ENCODE data around the gene UST.
"Not testable (repeated sequence)": the region's sequence is repeated elsewhere in the genome, so short reads cannot be mapped to it uniquely, and the experiment has no call there.

The UST gene

DNA sequence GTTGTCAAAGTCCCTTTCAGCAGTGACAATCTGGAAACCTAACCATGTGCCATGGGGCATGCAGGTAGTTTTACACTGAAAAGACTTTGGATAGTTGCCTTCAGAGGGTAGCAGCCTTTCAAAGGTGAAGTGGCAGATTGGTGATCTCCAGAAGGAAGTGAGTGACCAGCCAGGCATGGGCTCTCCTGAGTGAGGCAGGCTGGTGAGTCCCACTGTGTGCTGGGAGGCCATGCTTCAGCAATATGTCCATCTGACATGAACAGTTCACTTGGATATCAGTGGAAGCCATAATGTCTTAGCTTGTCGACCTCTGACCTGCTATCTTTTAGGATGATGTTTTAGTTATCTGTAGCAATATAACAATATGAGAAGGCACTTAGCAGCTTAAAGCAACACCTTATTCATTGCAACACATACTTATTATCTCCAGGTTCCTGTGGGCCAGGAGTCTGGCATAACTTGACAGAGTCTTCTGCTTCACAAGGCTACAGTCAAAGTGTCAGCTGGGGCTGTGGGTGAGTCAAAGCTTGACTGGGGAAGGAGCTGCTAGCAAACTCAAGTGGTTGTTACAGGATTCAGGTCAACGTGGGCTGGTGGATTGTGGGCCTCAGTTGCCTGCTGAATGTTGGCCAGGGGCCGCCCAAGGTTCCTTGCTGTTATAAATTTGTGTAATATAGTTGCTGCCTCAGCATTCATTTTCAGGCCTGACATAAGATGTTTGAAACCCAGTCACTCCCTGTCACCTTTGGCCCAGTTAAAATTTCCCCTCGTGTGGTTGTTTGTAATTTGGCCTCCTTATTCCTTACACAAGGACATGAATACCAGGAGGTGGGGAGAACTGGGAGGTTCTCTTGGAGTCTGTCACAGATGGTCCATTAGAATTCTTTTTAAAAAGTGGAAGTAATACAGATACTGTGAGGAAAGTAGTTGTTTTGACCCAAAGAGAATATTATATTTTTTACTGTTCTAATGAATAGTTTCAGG lies 100.2 kb downstream of the UST start:
- Histone ChIP-seq H3K9me3 (ENCODE audit: insufficient read depth, low read length) (no peaks in the 10 kb centered on the region), H2AFZ (ENCODE audit: low read depth, low read length, severe bottlenecking) (no peak overlapping the region), H3K36me3 (ENCODE audit: low read length) (no peaks in the 10 kb centered on the region), H4K20me1 (ENCODE audit: low read depth, low read length) (no peaks in the 10 kb centered on the region), H3K4me3 (ENCODE audit: insufficient read depth, low read length, poor library complexity, severe bottlenecking) (no peak overlapping the region), H3K4me2 (ENCODE audit: low read depth, low read length, poor library complexity, severe bottlenecking) (no peak overlapping the region), H3K27me3 (ENCODE audit: low read length) (no peaks in the 10 kb centered on the region), H3K79me2 (ENCODE audit: insufficient read depth, low read length) (no peaks in the 10 kb centered on the region), H3K9ac (ENCODE audit: low read length) (no peak overlapping the region), H3K9me2 (replicated peaks; ENCODE audit: insufficient read depth, low read length) (no peaks in the 10 kb centered on the region), H3F3A (ENCODE audit: insufficient read depth) (no peaks in the 10 kb centered on the region), H3K27ac (ENCODE audit: low read depth, low read length) (no peak overlapping the region)
- no peak for TF ChIP-seq EZH2phosphoT487 (conservative IDR thresholded peaks at IDR 0.05; ENCODE audit: low read length)
- TF ChIP-seq, protein P1, sequence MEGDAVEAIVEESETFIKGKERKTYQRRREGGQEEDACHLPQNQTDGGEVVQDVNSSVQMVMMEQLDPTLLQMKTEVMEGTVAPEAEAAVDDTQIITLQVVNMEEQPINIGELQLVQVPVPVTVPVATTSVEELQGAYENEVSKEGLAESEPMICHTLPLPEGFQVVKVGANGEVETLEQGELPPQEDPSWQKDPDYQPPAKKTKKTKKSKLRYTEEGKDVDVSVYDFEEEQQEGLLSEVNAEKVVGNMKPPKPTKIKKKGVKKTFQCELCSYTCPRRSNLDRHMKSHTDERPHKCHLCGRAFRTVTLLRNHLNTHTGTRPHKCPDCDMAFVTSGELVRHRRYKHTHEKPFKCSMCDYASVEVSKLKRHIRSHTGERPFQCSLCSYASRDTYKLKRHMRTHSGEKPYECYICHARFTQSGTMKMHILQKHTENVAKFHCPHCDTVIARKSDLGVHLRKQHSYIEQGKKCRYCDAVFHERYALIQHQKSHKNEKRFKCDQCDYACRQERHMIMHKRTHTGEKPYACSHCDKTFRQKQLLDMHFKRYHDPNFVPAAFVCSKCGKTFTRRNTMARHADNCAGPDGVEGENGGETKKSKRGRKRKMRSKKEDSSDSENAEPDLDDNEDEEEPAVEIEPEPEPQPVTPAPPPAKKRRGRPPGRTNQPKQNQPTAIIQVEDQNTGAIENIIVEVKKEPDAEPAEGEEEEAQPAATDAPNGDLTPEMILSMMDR (IDR thresholded peaks at IDR 0.05; ENCODE audit: insufficient read depth, low read length, poor library complexity, severe bottlenecking), result no peak

DNA sequence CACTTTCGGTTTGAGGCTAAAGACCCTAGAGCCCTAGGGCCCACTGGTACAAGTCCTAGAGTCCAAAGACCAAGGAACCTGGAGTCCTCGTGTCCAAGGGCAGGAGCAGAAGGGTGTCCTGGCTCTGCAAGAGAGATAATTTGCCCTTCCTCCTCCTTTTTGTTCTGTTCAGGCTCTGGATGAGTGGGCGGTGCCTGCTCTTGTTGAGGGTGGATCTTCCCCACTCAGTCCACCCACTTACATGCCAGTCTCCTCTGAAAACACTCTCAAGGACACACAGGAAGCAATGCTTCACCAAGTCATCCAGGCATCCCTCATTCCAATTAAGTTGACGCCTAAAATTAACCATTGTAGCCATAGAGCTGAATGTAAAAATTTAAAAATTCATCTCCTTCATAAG lies 102.1 kb downstream of the UST start:
- H3K4me2 ChIP-seq (ENCODE audit: low read depth, low read length, poor library complexity, severe bottlenecking), result no peak overlapping the region
- H4K20me1 ChIP-seq (ENCODE audit: low read depth, low read length), result no peaks in the 10 kb centered on the region
- H3K9ac ChIP-seq (ENCODE audit: low read length), result no peak overlapping the region

DNA sequence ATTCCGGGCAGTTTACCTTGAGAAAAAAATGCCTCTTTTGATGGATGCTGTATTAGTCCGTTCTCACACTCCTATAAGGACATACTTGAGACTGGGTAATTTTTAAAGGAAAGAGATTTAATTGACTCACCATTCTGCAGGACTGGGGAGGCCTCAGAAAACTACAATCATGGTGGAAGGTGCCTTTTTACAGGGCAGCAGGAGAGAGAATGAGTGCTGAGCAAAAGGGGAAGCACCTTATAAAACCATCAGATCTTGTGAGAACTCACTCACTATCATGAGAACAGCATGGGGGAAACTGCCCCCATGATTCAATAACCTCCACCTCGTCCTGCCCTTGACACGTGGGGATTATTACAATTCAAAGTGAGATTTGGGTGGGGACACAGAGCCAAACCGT lies 102.6 kb downstream of the UST start:
- H3K27ac ChIP-seq (ENCODE audit: low read depth, low read length); H3K36me3 ChIP-seq (ENCODE audit: low read length); H3K9ac ChIP-seq (ENCODE audit: low read length); H3K4me2 ChIP-seq (ENCODE audit: low read depth, low read length, poor library complexity, severe bottlenecking); H3K9me2 ChIP-seq (replicated peaks; ENCODE audit: insufficient read depth, low read length); H4K20me1 ChIP-seq (ENCODE audit: low read depth, low read length); H3K79me2 ChIP-seq (ENCODE audit: insufficient read depth, low read length); H3F3A ChIP-seq (ENCODE audit: insufficient read depth); H2AFZ ChIP-seq (ENCODE audit: low read depth, low read length, severe bottlenecking); H3K27me3 ChIP-seq (ENCODE audit: low read length); H3K9me3 ChIP-seq (ENCODE audit: insufficient read depth, low read length); H3K4me3 ChIP-seq (ENCODE audit: insufficient read depth, low read length, poor library complexity, severe bottlenecking): not testable (repeated sequence)

More for the DNA sequence above, 102.1 kb downstream of the UST start:
- Histone ChIP-seq H2AFZ (ENCODE audit: low read depth, low read length, severe bottlenecking) (no peak overlapping the region), H3K27me3 (ENCODE audit: low read length) (no peaks in the 10 kb centered on the region), H3K79me2 (ENCODE audit: insufficient read depth, low read length) (no peaks in the 10 kb centered on the region), H3K9me2 (replicated peaks; ENCODE audit: insufficient read depth, low read length) (no peaks in the 10 kb centered on the region), H3K27ac (ENCODE audit: low read depth, low read length) (no peak overlapping the region), H3K36me3 (ENCODE audit: low read length) (no peaks in the 10 kb centered on the region), H3F3A (ENCODE audit: insufficient read depth) (no peaks in the 10 kb centered on the region), H3K9me3 (ENCODE audit: insufficient read depth, low read length) (no peaks in the 10 kb centered on the region), H3K4me3 (ENCODE audit: insufficient read depth, low read length, poor library complexity, severe bottlenecking) (no peak overlapping the region)
- no peak for TF ChIP-seq EZH2phosphoT487 (conservative IDR thresholded peaks at IDR 0.05; ENCODE audit: low read length)
- TF ChIP-seq, protein P1 (IDR thresholded peaks at IDR 0.05; ENCODE audit: insufficient read depth, low read length, poor library complexity, severe bottlenecking), result no peak

DNA sequence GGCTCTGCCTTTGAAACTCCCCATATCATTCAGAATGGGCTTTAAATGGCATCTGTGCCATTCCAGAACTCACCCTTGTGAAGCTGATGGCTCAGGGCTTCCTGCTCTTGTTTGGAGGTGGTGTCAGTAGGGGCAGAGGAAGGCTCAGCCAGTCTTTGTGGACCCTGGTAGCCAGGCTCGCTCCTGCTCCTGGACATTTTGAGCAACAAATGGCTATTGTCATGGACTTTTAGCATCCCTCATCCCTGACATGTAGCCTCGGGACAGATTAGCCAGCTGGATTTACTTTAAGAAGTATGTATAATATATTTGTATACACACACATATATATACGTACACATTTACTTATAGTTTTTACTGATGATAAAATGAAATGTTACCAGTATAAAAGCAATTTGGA lies 104.1 kb downstream of the UST start:
- TF ChIP-seq, protein P1 (IDR thresholded peaks at IDR 0.05; ENCODE audit: insufficient read depth, low read length, poor library complexity, severe bottlenecking), result no peak
- no peak for TF ChIP-seq EZH2phosphoT487 (conservative IDR thresholded peaks at IDR 0.05; ENCODE audit: low read length)
- no peak overlapping the region for H3K9ac ChIP-seq (ENCODE audit: low read length)
- H3K4me3 ChIP-seq (ENCODE audit: insufficient read depth, low read length, poor library complexity, severe bottlenecking), result no peak overlapping the region
- H3K36me3 ChIP-seq (ENCODE audit: low read length), result no peaks in the 10 kb centered on the region
- no peak overlapping the region for H3K4me2 ChIP-seq (ENCODE audit: low read depth, low read length, poor library complexity, severe bottlenecking)
- H3K9me2 ChIP-seq (replicated peaks; ENCODE audit: insufficient read depth, low read length), result no peaks in the 10 kb centered on the region
- H2AFZ ChIP-seq (ENCODE audit: low read depth, low read length, severe bottlenecking), result no peak overlapping the region
- no peaks in the 10 kb centered on the region for H3K9me3 ChIP-seq (ENCODE audit: insufficient read depth, low read length)
- no peaks in the 10 kb centered on the region for H4K20me1 ChIP-seq (ENCODE audit: low read depth, low read length)
- H3F3A ChIP-seq (ENCODE audit: insufficient read depth), result no peaks in the 10 kb centered on the region
- H3K27me3 ChIP-seq (ENCODE audit: low read length), result no peaks in the 10 kb centered on the region
- no peaks in the 10 kb centered on the region for H3K79me2 ChIP-seq (ENCODE audit: insufficient read depth, low read length)
- H3K27ac ChIP-seq (ENCODE audit: low read depth, low read length), result no peak overlapping the region

Data from SU-DHL-6 (cell line).